Measurements from ENCODE around the gene RBM4B.

DNA sequence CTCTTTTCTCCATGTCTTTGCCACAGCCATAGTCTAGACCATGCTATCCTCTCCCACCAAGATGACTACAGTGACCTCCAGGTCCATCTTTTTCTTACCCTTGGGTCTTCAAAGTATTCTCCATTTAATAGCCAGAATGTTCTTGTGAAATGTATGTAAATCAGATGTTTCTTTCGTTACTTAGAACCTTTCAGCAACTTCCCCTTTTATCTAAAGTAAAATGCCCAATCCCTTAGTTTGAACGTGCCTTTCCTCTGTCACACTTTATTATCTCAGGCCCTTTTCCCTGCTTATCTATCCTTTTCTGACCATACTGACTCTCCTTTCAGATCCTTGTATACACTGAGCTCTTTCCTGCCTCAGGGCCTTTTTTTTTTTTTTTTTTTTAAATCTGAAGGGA, 17.9 kb downstream of the RBM4B start:
- TF ChIP-seq, protein P1, sequence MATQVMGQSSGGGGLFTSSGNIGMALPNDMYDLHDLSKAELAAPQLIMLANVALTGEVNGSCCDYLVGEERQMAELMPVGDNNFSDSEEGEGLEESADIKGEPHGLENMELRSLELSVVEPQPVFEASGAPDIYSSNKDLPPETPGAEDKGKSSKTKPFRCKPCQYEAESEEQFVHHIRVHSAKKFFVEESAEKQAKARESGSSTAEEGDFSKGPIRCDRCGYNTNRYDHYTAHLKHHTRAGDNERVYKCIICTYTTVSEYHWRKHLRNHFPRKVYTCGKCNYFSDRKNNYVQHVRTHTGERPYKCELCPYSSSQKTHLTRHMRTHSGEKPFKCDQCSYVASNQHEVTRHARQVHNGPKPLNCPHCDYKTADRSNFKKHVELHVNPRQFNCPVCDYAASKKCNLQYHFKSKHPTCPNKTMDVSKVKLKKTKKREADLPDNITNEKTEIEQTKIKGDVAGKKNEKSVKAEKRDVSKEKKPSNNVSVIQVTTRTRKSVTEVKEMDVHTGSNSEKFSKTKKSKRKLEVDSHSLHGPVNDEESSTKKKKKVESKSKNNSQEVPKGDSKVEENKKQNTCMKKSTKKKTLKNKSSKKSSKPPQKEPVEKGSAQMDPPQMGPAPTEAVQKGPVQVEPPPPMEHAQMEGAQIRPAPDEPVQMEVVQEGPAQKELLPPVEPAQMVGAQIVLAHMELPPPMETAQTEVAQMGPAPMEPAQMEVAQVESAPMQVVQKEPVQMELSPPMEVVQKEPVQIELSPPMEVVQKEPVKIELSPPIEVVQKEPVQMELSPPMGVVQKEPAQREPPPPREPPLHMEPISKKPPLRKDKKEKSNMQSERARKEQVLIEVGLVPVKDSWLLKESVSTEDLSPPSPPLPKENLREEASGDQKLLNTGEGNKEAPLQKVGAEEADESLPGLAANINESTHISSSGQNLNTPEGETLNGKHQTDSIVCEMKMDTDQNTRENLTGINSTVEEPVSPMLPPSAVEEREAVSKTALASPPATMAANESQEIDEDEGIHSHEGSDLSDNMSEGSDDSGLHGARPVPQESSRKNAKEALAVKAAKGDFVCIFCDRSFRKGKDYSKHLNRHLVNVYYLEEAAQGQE (IDR thresholded peaks at IDR 0.05; ENCODE audit: insufficient read depth in 1 of 2, low read depth in 2 of 2, low read length in 1 of 2): no peak
- TF ChIP-seq, protein P2, sequence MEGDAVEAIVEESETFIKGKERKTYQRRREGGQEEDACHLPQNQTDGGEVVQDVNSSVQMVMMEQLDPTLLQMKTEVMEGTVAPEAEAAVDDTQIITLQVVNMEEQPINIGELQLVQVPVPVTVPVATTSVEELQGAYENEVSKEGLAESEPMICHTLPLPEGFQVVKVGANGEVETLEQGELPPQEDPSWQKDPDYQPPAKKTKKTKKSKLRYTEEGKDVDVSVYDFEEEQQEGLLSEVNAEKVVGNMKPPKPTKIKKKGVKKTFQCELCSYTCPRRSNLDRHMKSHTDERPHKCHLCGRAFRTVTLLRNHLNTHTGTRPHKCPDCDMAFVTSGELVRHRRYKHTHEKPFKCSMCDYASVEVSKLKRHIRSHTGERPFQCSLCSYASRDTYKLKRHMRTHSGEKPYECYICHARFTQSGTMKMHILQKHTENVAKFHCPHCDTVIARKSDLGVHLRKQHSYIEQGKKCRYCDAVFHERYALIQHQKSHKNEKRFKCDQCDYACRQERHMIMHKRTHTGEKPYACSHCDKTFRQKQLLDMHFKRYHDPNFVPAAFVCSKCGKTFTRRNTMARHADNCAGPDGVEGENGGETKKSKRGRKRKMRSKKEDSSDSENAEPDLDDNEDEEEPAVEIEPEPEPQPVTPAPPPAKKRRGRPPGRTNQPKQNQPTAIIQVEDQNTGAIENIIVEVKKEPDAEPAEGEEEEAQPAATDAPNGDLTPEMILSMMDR (IDR thresholded peaks at IDR 0.05): no peak
